Measurements from ENCODE around the gene RPLP2.

- no peak for TF ChIP-seq EZH2 (IDR thresholded peaks at IDR 0.05; ENCODE audit: borderline replicate concordance, low read depth, low read length, severe bottlenecking)
- TF ChIP-seq CTCF (IDR thresholded peaks at IDR 0.05; ENCODE audit: borderline replicate concordance, extremely low read depth, low read length, poor library complexity, severe bottlenecking): no peak
Measured at GRCh38 chr11:809287-810039, at the start of gene RPLP2.

Data from DND-41 (cell line).